Stimulated activated CD8-positive, alpha-beta memory T cell treated with anti-CD3 and anti-CD28 coated beads, Interleukin-12 subunit alpha, Interleukin-12 subunit beta, amount 100 ng/mL, for 24 hours (primary cell): ENCODE data around the gene MBP.

Experiments used
- DNase-seq: peaks from one replicate; pipeline ENCODE4 v3.0.0-alpha.2; 2020; ENCODE audit errors: extremely low read depth

Gene MBP

DNA sequence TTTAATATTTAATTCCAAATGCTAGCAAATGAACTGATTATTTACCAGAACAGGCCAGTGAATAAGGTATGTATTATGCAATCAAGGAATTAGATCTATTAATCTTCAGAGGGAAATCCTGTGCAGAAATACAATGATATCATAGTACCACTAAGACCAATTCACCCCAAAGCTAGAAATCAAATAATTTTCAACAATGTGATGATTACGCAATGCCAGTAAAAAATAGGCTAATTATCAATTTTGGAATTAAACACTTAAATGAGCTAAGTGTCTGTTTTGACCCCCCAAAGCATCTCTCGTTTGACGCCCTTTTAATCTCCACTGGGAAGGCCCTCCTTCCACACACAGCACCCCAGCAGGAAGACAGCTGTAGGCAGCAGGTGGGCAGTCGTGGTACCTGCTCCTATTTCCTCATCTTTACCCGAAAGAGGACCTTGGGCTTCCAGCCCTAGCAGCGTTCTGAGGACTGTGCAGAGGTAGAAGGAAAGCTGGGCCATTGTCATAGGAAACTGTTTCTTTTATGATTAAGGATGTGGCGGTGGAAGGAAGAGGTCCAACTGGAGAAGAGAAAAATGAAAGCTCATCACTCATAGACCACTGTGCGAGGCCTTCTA lies 84.7 kb downstream of the MBP start:
- DNase-seq, result no peak

- DNase-seq, result no peak
These were observed 85.6 kb downstream of the MBP start for GRCh38 chr18:77046994-77047393.

DNA sequence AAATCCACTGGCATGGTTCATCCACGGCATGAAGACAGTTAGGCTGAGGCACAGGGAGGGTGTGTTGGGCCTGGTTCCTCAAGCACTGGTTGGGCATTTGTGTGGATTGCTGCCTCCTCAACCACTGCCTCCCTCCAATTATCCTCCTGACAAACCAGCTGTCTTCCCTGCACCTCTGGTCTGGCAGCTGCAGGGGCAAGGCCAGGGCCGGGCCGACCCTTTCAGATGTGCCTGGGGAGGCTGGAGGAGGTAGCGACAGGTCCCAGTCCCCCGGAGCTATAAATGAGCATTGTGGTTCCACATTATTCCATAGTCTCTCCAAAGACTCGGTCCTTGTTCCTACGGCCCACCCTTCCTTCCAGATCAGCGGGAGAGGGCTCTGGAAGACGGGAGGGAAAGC lies 86.2 kb downstream of the MBP start:
- DNase-seq, result no peak

DNA sequence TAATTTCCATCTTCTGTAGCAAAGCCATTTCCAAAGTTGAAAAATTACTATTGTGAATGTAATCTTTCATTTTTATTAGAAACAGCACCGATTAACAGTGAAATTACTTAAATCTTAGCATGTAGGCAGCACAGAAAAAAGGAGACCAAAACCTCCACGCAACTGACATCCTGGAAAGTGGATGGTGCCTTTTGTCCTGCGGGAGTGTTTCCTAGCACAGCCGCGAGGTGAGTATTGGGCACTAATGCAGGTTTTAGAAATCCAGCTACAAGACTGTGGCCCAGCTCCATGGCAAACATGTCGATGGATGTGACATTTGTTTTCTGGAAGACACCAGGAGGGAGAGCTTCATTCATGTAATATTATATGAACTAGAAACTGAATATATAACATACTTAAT lies 86.9 kb downstream of the MBP start:
- DNase-seq, result no peak

DNA sequence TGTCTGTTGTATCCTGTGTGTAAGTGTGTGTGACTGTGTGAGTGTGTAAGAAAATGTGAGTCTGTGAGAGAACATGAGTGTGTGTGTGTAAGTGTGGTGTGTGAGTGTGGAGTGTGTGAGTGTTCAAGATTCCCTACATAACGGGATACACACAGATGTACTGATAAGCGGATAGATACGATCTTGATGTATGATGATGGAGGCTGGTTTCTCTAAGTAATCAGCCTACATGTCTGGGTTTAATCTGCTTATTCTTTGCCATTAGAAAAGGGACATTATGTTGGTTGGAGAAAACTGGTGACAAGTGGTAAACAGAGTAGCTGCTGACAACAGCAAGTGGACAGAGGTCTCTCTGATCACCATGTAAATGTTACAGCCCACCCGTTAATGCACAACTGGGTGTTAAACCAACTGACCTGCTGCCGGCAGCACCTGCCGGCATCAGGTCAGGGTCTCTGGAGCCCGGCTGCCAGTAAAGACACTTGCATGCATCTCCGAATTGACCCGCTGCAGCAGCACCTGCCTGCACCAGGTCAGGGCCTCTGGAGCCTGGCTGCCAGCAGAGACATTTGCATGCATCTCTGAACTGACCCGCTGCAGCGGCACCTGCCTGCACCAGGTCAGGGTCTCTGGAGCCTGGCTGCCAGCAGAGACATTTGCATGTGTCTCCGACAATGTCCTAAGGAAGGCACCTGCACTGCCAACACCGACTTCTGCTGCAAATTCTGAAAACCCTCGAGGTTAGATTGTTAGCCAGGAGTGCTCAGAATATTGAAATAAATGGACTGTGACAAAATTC lies 87.5 kb downstream of the MBP start:
- DNase-seq, result no peak

- no peak for DNase-seq
These were observed 88.9 kb downstream of the MBP start for GRCh38 chr18:77043541-77044280.

DNA sequence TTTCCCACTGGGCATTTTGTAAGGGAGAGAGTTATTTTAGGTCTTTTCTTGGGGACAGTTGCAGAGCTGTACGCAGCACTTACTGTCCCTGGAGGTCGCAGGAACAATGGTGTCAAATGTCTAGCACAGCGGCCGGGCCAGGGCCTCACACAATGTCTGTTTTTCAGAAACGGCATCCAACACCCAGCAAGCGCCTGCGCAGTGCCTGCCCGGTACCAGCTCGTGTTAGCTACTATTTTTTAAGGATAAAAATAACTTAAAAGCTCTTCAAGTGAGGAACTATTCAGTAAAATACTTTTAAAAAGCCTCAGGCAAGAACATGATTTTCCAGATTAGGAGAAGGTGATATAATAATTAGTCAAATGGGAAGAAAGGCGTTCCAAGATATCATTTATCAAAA lies 90.0 kb downstream of the MBP start:
- DNase-seq, result no peak

GRCh38 chr18:77039196-77040130 lies 93.1 kb downstream of the MBP start:
- DNase-seq, result no peak

DNA sequence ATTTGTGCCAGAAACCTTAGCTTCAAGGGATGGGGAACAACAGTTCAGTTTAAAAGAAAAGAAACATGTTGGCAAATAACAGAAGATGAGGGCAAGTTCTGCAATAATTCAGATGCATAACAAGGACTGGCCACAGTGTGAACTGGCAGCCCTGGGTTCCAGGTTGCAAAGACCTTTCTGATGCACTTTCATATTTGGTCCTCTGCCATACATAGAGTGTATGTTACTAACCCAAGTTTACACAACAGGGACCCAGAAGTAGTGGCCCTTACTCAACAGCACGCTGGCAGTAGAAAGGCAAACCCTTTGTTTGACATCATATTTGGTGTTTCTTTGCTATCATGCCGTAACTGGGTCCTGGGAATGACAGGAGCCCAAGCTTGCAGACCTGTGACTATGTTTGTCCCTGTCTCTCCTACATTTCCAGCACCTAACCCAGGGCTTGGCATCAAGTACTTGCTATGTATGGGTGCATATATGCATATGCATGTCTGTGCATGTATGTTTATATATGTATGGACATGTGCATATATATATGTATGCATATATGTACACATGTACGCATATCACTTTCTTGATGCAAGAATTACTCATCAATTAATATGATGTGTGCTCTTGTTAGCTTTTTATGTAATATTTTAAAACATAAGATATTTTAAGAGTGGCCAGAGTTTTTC lies 94.3 kb downstream of the MBP start:
- DNase-seq, result no peak

DNA sequence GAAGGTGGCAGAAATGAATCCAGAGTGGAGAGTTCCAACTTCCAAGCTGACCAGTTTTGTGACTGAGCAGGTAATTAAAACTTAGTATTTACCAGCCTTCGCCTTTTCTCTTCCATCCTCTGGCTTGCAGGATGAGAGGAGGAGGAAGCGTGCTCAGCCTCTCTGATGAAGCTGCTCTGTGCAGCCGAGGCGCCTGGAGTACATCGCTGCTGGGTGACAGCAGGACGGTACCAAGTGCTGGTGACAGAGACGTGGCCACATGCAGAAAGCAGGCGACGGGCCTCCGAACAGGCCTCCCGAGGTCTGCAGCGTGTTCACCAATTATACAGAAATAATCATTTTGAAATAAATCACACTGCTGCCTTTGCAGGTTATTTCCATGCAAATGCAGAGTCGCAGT lies 95.0 kb downstream of the MBP start:
- DNase-seq, result no peak

GRCh38 chr18:77035380-77036187 lies 97.0 kb downstream of the MBP start:
- DNase-seq, result no peak

- no peak for DNase-seq
These were observed 99.0 kb downstream of the MBP start for GRCh38 chr18:77033575-77033974.

- no peak for DNase-seq
These were observed 100.3 kb downstream of the MBP start for GRCh38 chr18:77032181-77032701.

DNA sequence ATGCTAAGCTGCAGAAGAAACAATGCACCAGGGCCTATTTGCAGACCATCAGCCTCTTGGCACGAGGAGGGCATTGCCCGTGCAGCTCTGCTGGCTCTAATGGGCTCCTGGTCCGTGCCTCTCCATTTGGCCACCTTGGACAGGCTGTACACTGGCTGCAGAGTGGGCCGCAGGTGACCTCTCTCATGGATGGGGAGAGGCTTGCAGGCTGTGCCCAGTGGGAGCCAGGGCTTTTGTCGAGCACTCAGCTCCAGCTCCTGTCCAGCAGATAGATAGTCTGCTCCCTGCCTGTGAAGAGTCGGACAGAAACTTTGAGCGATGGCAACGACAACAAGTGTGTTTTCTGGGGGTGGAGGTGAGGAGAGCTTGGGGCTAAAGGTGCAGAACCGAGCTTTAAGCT lies 100.9 kb downstream of the MBP start:
- DNase-seq, result no peak

GRCh38 chr18:77030201-77030600 lies 102.4 kb downstream of the MBP start:
- DNase-seq, result no peak

DNA sequence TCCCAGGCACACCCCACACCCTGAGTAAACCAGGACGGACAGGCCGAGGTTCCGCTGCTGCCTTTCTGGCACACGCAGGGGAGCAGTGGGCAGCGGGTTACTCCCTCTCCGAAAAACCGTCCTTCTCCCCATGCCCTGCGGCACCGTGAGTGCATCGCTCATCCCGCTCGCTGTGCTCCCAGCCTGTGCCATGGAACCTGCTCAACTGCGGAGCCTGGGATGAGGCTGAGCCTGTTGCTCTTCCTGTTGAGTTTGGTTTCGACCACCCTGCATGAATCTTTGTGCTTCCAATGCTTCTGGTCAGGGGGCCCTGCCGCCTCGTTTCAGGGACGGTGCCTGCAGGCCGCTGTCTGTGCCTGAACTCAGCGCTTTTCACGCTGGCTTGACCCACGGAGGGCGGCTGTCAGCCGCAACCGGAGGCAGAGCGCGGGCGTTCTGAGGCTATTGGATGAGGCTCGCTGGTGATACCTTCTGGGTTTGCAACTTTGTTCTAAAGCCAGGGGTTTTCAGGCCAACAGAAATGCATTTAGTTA lies 106.7 kb downstream of the MBP start:
- DNase-seq, result no peak

DNA sequence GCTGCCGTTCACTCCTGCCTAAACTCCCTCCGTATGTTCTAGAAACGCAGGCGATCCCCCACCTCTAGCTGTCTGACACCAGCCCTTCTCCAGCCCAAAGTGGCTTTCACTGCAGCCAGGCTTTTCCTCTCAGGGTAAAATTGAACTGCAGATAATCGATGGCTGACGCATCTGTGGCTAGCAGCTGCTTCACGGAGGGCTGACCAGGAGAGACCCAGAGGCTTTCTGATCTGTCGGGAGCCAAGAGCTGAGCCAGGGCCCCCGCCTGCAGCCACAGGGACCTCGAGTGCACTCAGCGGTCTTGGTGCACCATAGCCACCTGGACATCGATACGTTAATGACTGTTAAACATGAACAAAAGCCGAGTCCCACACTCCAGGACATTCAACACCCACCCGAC lies 107.5 kb downstream of the MBP start:
- no peak for DNase-seq

DNA sequence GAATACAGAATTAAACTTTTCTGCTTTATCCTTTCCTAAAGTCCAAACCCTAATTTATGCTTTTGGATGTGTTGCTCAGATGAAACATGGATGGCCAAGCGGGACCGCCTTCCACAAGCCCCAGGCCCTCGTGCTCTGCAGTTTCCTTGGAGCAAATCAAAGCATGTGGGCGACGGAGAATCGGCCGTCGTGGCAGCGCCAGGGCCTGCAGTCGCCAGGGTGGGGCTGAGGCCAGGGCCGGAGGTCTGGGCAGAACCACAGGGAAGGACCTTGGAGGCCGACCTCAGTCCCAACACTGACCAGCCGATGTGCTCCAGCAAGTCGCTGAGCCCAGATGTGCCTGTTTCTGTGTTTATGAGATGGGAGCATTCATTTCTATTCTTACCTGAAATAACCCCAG lies 108.1 kb downstream of the MBP start:
- DNase-seq, result no peak

- DNase-seq, result no peak
These were observed 109.3 kb downstream of the MBP start for GRCh38 chr18:77023102-77023782.
